ENCODE results near the gene NTNG2.

The NTNG2 gene

GRCh38 chr9:132146575-132146974 is 15.3 kb upstream of the NTNG2 start:
- Histone ChIP-seq H3F3A (ENCODE audit: low read depth) (no peaks in the 10 kb centered on the region), H3K36me3 (ENCODE audit: insufficient read depth, low read length) (no peaks in the 10 kb centered on the region), H3K79me2 (ENCODE audit: insufficient read depth, low read length) (no peaks in the 10 kb centered on the region), H3K4me1 (ENCODE audit: insufficient read depth, low read length, poor library complexity, severe bottlenecking) (no peaks in the 10 kb centered on the region), H4K20me1 (ENCODE audit: insufficient read depth, low read length, poor library complexity, severe bottlenecking) (no peaks in the 10 kb centered on the region), H2AFZ (ENCODE audit: low read length) (no peak overlapping the region), H3K4me3 (ENCODE audit: low read length, poor library complexity, severe bottlenecking) (no peak overlapping the region), H3K9me3 (ENCODE audit: insufficient read depth, low read depth, low read length) (no peaks in the 10 kb centered on the region), H3K9ac (ENCODE audit: low read depth, low read length, poor library complexity, severe bottlenecking) (no peak overlapping the region), H3K27me3 (ENCODE audit: insufficient read depth, low read length, poor library complexity, severe bottlenecking) (no peaks in the 10 kb centered on the region), H3K9me2 (replicated peaks; ENCODE audit: low read depth, low read length) (no peaks in the 10 kb centered on the region), H3K4me2 (ENCODE audit: low read depth, low read length, poor library complexity, severe bottlenecking) (no peak overlapping the region)
- TF ChIP-seq EZH2phosphoT487 (IDR thresholded peaks at IDR 0.05; ENCODE audit: borderline replicate concordance): no peak
- TF ChIP-seq CTCF (conservative IDR thresholded peaks at IDR 0.05; ENCODE audit: low read length): no peak

- Histone ChIP-seq H3K9me3 (ENCODE audit: insufficient read depth, low read depth, low read length) (no peaks in the 10 kb centered on the region), H3K9ac (ENCODE audit: low read depth, low read length, poor library complexity, severe bottlenecking) (no peak overlapping the region), H3K27me3 (ENCODE audit: insufficient read depth, low read length, poor library complexity, severe bottlenecking) (no peaks in the 10 kb centered on the region), H3K4me1 (ENCODE audit: insufficient read depth, low read length, poor library complexity, severe bottlenecking) (no peaks in the 10 kb centered on the region), H3K9me2 (replicated peaks; ENCODE audit: low read depth, low read length) (no peaks in the 10 kb centered on the region), H3F3A (ENCODE audit: low read depth) (no peaks in the 10 kb centered on the region), H3K79me2 (ENCODE audit: insufficient read depth, low read length) (no peaks in the 10 kb centered on the region), H2AFZ (ENCODE audit: low read length) (no peak overlapping the region), H3K4me2 (ENCODE audit: low read depth, low read length, poor library complexity, severe bottlenecking) (no peak overlapping the region), H4K20me1 (ENCODE audit: insufficient read depth, low read length, poor library complexity, severe bottlenecking) (no peaks in the 10 kb centered on the region), H3K4me3 (ENCODE audit: low read length, poor library complexity, severe bottlenecking) (no peak overlapping the region), H3K36me3 (ENCODE audit: insufficient read depth, low read length) (no peaks in the 10 kb centered on the region)
- TF ChIP-seq CTCF (conservative IDR thresholded peaks at IDR 0.05; ENCODE audit: low read length): no peak
- TF ChIP-seq EZH2phosphoT487 (IDR thresholded peaks at IDR 0.05; ENCODE audit: borderline replicate concordance): no peak
Measured at GRCh38 chr9:132147331-132147730, 14.5 kb upstream of the NTNG2 start.

- Histone ChIP-seq H4K20me1 (ENCODE audit: insufficient read depth, low read length, poor library complexity, severe bottlenecking) (no peaks in the 10 kb centered on the region), H3K79me2 (ENCODE audit: insufficient read depth, low read length) (no peaks in the 10 kb centered on the region), H2AFZ (ENCODE audit: low read length) (no peak overlapping the region), H3K4me3 (ENCODE audit: low read length, poor library complexity, severe bottlenecking) (no peak overlapping the region), H3K27me3 (ENCODE audit: insufficient read depth, low read length, poor library complexity, severe bottlenecking) (no peaks in the 10 kb centered on the region), H3K9me2 (replicated peaks; ENCODE audit: low read depth, low read length) (no peaks in the 10 kb centered on the region), H3F3A (ENCODE audit: low read depth) (no peaks in the 10 kb centered on the region), H3K9me3 (ENCODE audit: insufficient read depth, low read depth, low read length) (no peaks in the 10 kb centered on the region), H3K4me1 (ENCODE audit: insufficient read depth, low read length, poor library complexity, severe bottlenecking) (no peaks in the 10 kb centered on the region), H3K36me3 (ENCODE audit: insufficient read depth, low read length) (no peaks in the 10 kb centered on the region), H3K9ac (ENCODE audit: low read depth, low read length, poor library complexity, severe bottlenecking) (no peak overlapping the region), H3K4me2 (ENCODE audit: low read depth, low read length, poor library complexity, severe bottlenecking) (no peak overlapping the region)
- no peak for TF ChIP-seq CTCF (conservative IDR thresholded peaks at IDR 0.05; ENCODE audit: low read length)
- no peak for TF ChIP-seq EZH2phosphoT487 (IDR thresholded peaks at IDR 0.05; ENCODE audit: borderline replicate concordance)
Measured at GRCh38 chr9:132147839-132148238, 14.0 kb upstream of the NTNG2 start.

All from Loucy (cell line).